Upper lobe of left lung (tissue), 6 donors: ENCODE results near the gene SPATA1. TPM values are rescaled to one million over a fixed set of nuclear protein-coding genes. Genes with fewer than 3 reads are reported as not detected.

ENCODE experiments used
- ATAC-seq, 2 donors: fragments of 200-7000 bp; cut with Tn5 transposase; one replicate each; pipeline ENCODE4 v1.9.1; 2022; ENCODE audit warnings: mild to moderate bottlenecking in 2 of 2, moderate library complexity in 2 of 2; ENCODE audit not compliant: low FRiP score in 2 of 2
- DNase-seq, 2 donors: peaks; one replicate each; pipeline ENCODE4 v3.0.0-alpha.2; 2019 to 2020
- H3K27ac ChIP-seq, 4 donors: fragments of 200-600 bp; sonication (generic); one replicate each; pipeline ENCODE4 v1.5.1; 2016 to 2019
- H3K27me3 ChIP-seq, 4 donors: fragments of 200-600 bp; sonication (generic); one replicate each; pipeline ENCODE4 v1.5.1; 2017 to 2019
- H3K36me3 ChIP-seq, 4 donors: fragments of 200-600 bp; sonication (generic); one replicate each; pipeline ENCODE4 v1.5.1; 2016 to 2019
- H3K4me1 ChIP-seq, 4 donors: fragments of 200-600 bp; sonication (generic); one replicate each; pipeline ENCODE4 v1.5.1; 2018 to 2019
- H3K4me3 ChIP-seq, 4 donors: fragments of 200-600 bp; sonication (generic); one replicate each; pipeline ENCODE4 v1.5.1; 2017 to 2019; ENCODE audit warnings: mild to moderate bottlenecking in 2 of 4, moderate library complexity in 1 of 4
- H3K9me3 ChIP-seq, 4 donors: fragments of 200-600 bp; sonication (generic); one replicate each; pipeline ENCODE4 v1.5.1; 2018 to 2019
- CTCF ChIP-seq, 6 experiments: fragments of 450-650 bp in 4 of 6; fragments of 200-600 bp in 2 of 6; sonication (generic) in 2 of 6; IDR thresholded peaks; one replicate each; pipeline ENCODE4 v1.5.1; 2016 to 2019; ENCODE audit warnings: antibody characterized with exemption in 6 of 6
- EP300 ChIP-seq, 4 donors: sonication (generic); formaldehyde crosslinking; IDR thresholded peaks; one replicate each; pipeline ENCODE4 v1.5.1; 2017; ENCODE audit warnings: antibody characterized with exemption in 4 of 4, control low read depth in 2 of 4
- POLR2A ChIP-seq, 4 donors: fragments of 450-650 bp; IDR thresholded peaks; one replicate each; pipeline ENCODE4 v1.5.1; 2016 to 2017; ENCODE audit warnings: antibody characterized with exemption in 4 of 4, mild to moderate bottlenecking in 2 of 4
- POLR2AphosphoS5 ChIP-seq, 2 donors: sonication (generic); formaldehyde crosslinking; IDR thresholded peaks; one replicate each; pipeline ENCODE4 v1.5.1; 2017; ENCODE audit warnings: antibody characterized with exemption in 2 of 2
- WGBS, 2 donors: methylation state at CpG; one replicate each; pipeline ENCODE4 v1.1.5; 2017 to 2018; 5-methylcytosine and 5-hydroxymethylcytosine counted together
- total RNA-seq, 6 donors: library from RNA; depleted of rRNA in 4 of 6; stranded (reverse); fragments of >200 nt in 4 of 6; gene quantifications; one replicate each; pipeline versions ENCODE4 v1.1.0 to v1.2.1, GENCODE V29; 2016 to 2021
- donor health status: DM: no; HTN: no; CAD: no; lungs with moderate emphysema.
- donor health status: DM: no; HTN: yes; CAD: no; lungs with severe emphysema.

The SPATA1 gene
- total RNA-seq, 6 donors from 2014 or later = 1.4 to 19.9 (median 1.7) TPM; not detected in 1

- no peaks in the 10 kb centered on the region for H3K9me3 ChIP-seq
- H3K27me3 ChIP-seq = no peaks in the 10 kb centered on the region
- H3K27ac ChIP-seq = no peak overlapping the region
- no peak for DNase-seq
- H3K36me3 ChIP-seq = peaks cover 0 to 14% (median 0%) of the 10 kb centered on the region in 4 donors
- ATAC-seq = no peak
- TF ChIP-seq EP300 (IDR thresholded peaks at IDR 0.05) (no peak), POLR2A (IDR thresholded peaks at IDR 0.05) (no peak), POLR2AphosphoS5 (IDR thresholded peaks at IDR 0.05) (no peak)
- H3K4me3 ChIP-seq = no peak overlapping the region
- no peaks in the 10 kb centered on the region for H3K4me1 ChIP-seq
- 48 to 51% methylated on average over 1 of the region's 1 CpG for whole genome bisulfite sequencing, 2 donors
Measured at GRCh38 chr1:84540759-84541158, 34.6 kb downstream of the SPATA1 start.

- Histone ChIP-seq H3K4me1 (no peaks in the 10 kb centered on the region), H3K9me3 (no peaks in the 10 kb centered on the region), H3K36me3 (peaks cover 0 to 14% (median 0%) of the 10 kb centered on the region in 4 donors), H3K27ac (no peak overlapping the region), H3K4me3 (no peak overlapping the region), H3K27me3 (no peaks in the 10 kb centered on the region)
- DNase-seq (no peak), ATAC-seq (no peak)
- TF ChIP-seq CTCF (IDR thresholded peaks at IDR 0.05) (peak in 1 of 6 experiments; percentile 13), EP300 (IDR thresholded peaks at IDR 0.05) (no peak)
- 91 to 92% methylated on average over 4 of the region's 4 CpGs for WGBS, 2 donors
Measured at GRCh38 chr1:84541679-84542078, 35.5 kb downstream of the SPATA1 start.

DNA sequence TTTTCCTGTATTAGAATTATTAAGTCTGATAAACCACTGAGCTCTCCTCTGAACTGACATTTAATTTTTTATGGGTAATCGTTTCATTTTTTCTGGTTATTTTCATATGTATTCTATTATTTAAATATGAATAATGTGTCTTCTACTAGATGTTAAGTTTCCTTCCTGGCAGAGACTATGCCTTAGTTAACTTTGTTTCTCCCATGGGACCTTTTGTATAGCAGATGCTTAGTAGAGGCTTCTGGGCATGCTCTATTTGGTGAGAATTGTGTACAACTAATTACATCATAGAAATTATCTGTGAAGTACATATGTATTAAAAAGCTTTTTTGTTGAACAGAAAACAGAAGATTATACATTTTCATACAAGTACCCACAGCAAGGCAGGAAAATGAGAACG lies 44.6 kb downstream of the SPATA1 start:
- DNase-seq = no peak
- Histone ChIP-seq H3K27me3 (no peaks in the 10 kb centered on the region), H3K9me3 (no peaks in the 10 kb centered on the region), H3K4me1 (no peaks in the 10 kb centered on the region), H3K27ac (no peak overlapping the region), H3K36me3 (peaks cover 0 to 15% (median 3%) of the 10 kb centered on the region in 4 donors), H3K4me3 (no peak overlapping the region)
- TF ChIP-seq EP300 (IDR thresholded peaks at IDR 0.05) = no peak
- TF ChIP-seq POLR2A (IDR thresholded peaks at IDR 0.05) = no peak
- TF ChIP-seq POLR2AphosphoS5 (IDR thresholded peaks at IDR 0.05) = no peak
- TF ChIP-seq CTCF (IDR thresholded peaks at IDR 0.05) = no peak
- 90 to 91% methylated on average over 2 of the region's 2 CpGs for WGBS, 2 donors
- no peak for ATAC-seq

DNA sequence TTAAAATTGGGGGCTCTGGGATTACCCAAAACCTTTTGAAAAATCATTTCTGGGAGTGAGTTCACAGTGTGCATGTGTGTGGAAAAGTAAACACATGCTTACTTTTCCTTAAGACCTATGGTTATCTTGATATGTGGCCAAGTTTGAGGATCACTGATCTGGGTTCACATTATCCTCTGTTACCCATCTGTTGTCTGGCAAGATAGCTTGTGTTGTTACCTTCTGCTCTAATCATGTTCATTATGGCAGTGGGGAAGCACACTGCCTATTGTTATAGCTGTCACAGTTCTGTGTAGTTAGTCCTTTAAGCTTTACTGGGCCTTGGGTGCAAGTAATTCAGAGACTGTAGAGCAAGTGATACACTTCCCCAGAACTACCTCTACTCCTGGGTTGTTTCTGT lies 63.0 kb downstream of the SPATA1 start:
- H3K4me1 ChIP-seq = peaks cover 11 to 25% (median 19%) of the 10 kb centered on the region in 4 donors
- DNase-seq (no peak), ATAC-seq (no peak)
- no peak overlapping the region for H3K27ac ChIP-seq
- peaks cover 0 to 30% (median 10%) of the 10 kb centered on the region in 4 donors for H3K36me3 ChIP-seq
- H3K27me3 ChIP-seq = no peaks in the 10 kb centered on the region
- no peaks in the 10 kb centered on the region for H3K9me3 ChIP-seq
- no peak for TF ChIP-seq POLR2AphosphoS5 (IDR thresholded peaks at IDR 0.05)
- no peak for TF ChIP-seq EP300 (IDR thresholded peaks at IDR 0.05)
- no peak for TF ChIP-seq CTCF (IDR thresholded peaks at IDR 0.05)
- no peak for TF ChIP-seq POLR2A (IDR thresholded peaks at IDR 0.05)
- H3K4me3 ChIP-seq = no peak overlapping the region

DNA sequence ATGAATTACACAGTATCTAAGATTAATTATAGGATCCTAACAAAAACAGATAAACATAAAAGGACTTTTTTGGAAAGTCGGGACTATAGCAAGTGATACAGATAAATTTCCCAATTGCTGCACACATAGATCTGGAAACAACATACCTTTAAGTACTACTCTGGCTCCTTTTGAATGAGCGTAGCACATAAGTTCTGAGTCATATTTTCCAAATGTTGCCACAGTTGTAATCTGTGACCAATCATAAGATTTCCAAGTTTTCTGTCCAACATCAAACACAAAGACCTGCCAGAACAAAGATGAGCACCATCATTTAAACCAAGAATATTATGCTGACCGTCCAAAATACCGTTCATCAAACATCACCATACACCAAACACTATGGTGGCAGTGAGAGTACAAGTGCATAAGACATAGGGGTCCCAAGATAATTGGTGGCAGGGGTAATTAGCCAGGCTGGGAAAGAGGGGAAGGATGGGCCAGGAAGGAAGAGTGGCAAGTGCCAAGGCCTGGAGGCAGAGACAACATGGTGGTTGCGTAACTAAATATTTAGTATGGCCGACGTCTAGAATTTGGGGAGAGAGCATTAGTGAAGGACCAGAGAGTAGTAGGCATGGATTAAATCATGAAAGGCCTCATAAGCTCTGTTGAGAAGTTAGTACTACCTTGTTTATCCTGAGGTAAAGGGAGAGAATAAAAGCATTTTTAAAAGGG lies 64.4 kb downstream of the SPATA1 start:
- Histone ChIP-seq H3K4me1 (peaks cover 11 to 32% (median 21%) of the 10 kb centered on the region in 4 donors), H3K4me3 (no peak overlapping the region), H3K27ac (no peak overlapping the region), H3K9me3 (no peaks in the 10 kb centered on the region), H3K27me3 (no peaks in the 10 kb centered on the region), H3K36me3 (peaks cover 0 to 22% (median 5%) of the 10 kb centered on the region in 4 donors)
- ATAC-seq = no peak
- 89 to 92% methylated on average over 7 of the region's 7 CpGs for WGBS, 2 donors
- TF ChIP-seq CTCF (IDR thresholded peaks at IDR 0.05) (no peak), EP300 (IDR thresholded peaks at IDR 0.05) (no peak), POLR2A (IDR thresholded peaks at IDR 0.05) (no peak), POLR2AphosphoS5 (IDR thresholded peaks at IDR 0.05) (no peak)
- DNase-seq = no peak
